HepG2 (cell line): ENCODE results near the gene PKDREJ. TPM values are rescaled to one million over a fixed set of nuclear protein-coding genes. Genes with fewer than 3 reads are reported as not detected.

ENCODE experiments used
- AGO2 ChIP-seq: fragments of 200-400 bp; formaldehyde crosslinking; optimal IDR thresholded peaks from 2 replicates; pipeline ENCODE3; 2017; ENCODE audit warnings: mild to moderate bottlenecking, low read depth, low read length, moderate library complexity
- AKAP8 ChIP-seq: sonication (generic); formaldehyde crosslinking; IDR thresholded peaks from 2 replicates; pipeline ENCODE4 v1.5.1; 2020; ENCODE audit warnings: mild to moderate bottlenecking, missing genetic modification reagents
- ATF7 ChIP-seq, 2 experiments: fragments of 450-650 bp in 1 of 2; sonication (generic) in 1 of 2; formaldehyde crosslinking in 1 of 2; IDR thresholded peaks; 2 replicates each; pipeline versions ENCODE4 v1.4.0 to v1.6.1; 2016 to 2020; ENCODE audit warnings: antibody characterized with exemption in 1 of 2, mild to moderate bottlenecking in 1 of 2, missing genetic modification reagents in 1 of 2
- DMAP1 ChIP-seq: IDR thresholded peaks from 2 replicates; pipeline ENCODE4 v1.6.1; 2016
- ELF3 ChIP-seq: IDR thresholded peaks from 2 replicates; pipeline ENCODE4 v1.6.1; 2016; ENCODE audit warnings: missing genetic modification reagents, missing compliant biosample characterization
- FOXK1 ChIP-seq: sonication (generic); formaldehyde crosslinking; IDR thresholded peaks from 2 replicates; pipeline ENCODE4 v1.4.0; 2020; ENCODE audit warnings: low read depth, missing genetic modification reagents, borderline replicate concordance
- GPN1 ChIP-seq: sonication (generic); formaldehyde crosslinking; IDR thresholded peaks from 2 replicates; pipeline ENCODE4 v1.5.1; 2020; ENCODE audit warnings: missing genetic modification reagents, borderline replicate concordance
- HIVEP1 ChIP-seq: sonication (generic); formaldehyde crosslinking; IDR thresholded peaks from 2 replicates; pipeline ENCODE4 v1.4.0; 2020; ENCODE audit warnings: mild to moderate bottlenecking, missing genetic modification reagents
- HOXA3 ChIP-seq: sonication (generic); formaldehyde crosslinking; IDR thresholded peaks from 2 replicates; pipeline ENCODE4 v1.5.0; 2020; ENCODE audit warnings: missing genetic modification reagents
- NCOA1 ChIP-seq: sonication (generic); formaldehyde crosslinking; IDR thresholded peaks from 2 replicates; pipeline ENCODE4 v1.9.0; 2021; ENCODE audit warnings: missing genetic modification reagents
- NKX3-1 ChIP-seq: sonication (generic); formaldehyde crosslinking; IDR thresholded peaks from 2 replicates; pipeline ENCODE4 v1.5.0; 2020; ENCODE audit warnings: missing genetic modification reagents
- POLR2AphosphoS5 ChIP-seq: IDR thresholded peaks from 2 replicates; pipeline ENCODE4 v1.6.1; 2012; ENCODE audit warnings: low read depth, low read length
- RXRA ChIP-seq: sonication (generic); formaldehyde crosslinking; IDR thresholded peaks from 2 replicates; pipeline ENCODE4 v1.5.1; 2020; ENCODE audit warnings: missing genetic modification reagents
- SALL1 ChIP-seq: sonication (generic); formaldehyde crosslinking; IDR thresholded peaks from 2 replicates; pipeline ENCODE4 v1.8.0; 2022; ENCODE audit warnings: mild to moderate bottlenecking, missing genetic modification reagents
- SIN3A ChIP-seq: IDR thresholded peaks from 2 replicates; pipeline ENCODE4 v1.6.1; 2011; ENCODE audit warnings: low read depth, mild to moderate bottlenecking, control low read depth, low read length, borderline replicate concordance
- SMAD1 ChIP-seq: sonication (generic); formaldehyde crosslinking; IDR thresholded peaks from 2 replicates; pipeline ENCODE4 v1.4.0; 2020; ENCODE audit warnings: missing genetic modification reagents, low read depth, mild to moderate bottlenecking, borderline replicate concordance
- SRSF1 ChIP-seq: fragments of 200-400 bp; formaldehyde crosslinking; optimal IDR thresholded peaks from 2 replicates; pipeline ENCODE3; 2017; ENCODE audit warnings: mild to moderate bottlenecking, low read depth, low read length, moderate library complexity
- XBP1 ChIP-seq: sonication (generic); formaldehyde crosslinking; IDR thresholded peaks from 2 replicates; pipeline ENCODE4 v1.5.0; 2020; ENCODE audit warnings: missing genetic modification reagents
- ZFAT ChIP-seq: sonication (generic); formaldehyde crosslinking; conservative IDR thresholded peaks from 2 replicates; pipeline ENCODE4 v1.8.1; 2023; ENCODE audit warnings: missing genetic modification reagents, inconsistent platforms
- ZNF101 ChIP-seq: sonication (generic); formaldehyde crosslinking; IDR thresholded peaks from 2 replicates; pipeline ENCODE4 v1.4.0; 2020; ENCODE audit warnings: mild to moderate bottlenecking, low read depth, missing genetic modification reagents, borderline replicate concordance
- ZNF3 ChIP-seq: IDR thresholded peaks from 2 replicates; pipeline ENCODE4 v1.7.0; 2017; ENCODE audit warnings: inconsistent platforms
- ZNF550 ChIP-seq: sonication (generic); formaldehyde crosslinking; IDR thresholded peaks from 2 replicates; pipeline ENCODE4 v1.4.0; 2020; ENCODE audit warnings: mild to moderate bottlenecking, missing genetic modification reagents, borderline replicate concordance
- ZNF580 ChIP-seq: IDR thresholded peaks from 2 replicates; pipeline ENCODE4 v1.6.1; 2016; ENCODE audit warnings: low read depth, borderline replicate concordance
- ZSCAN31 ChIP-seq: sonication (generic); formaldehyde crosslinking; IDR thresholded peaks from 2 replicates; pipeline ENCODE4 v1.5.0; 2020; ENCODE audit warnings: low read depth, mild to moderate bottlenecking, missing genetic modification reagents
- polyA plus RNA-seq, 8 experiments: library from polyadenylated mRNA; depleted of rRNA in 3 of 8; stranded (reverse) in 7 of 8; unstranded in 1 of 8; fragments of >200 nt; fragmentation: Illumina TruSeq in 4 of 8; extraction: Trizol in 4 of 8; gene quantifications; 2 replicates each; pipeline versions ENCODE4 v1.2.1 to v1.2.3, GENCODE V29; 2011 to 2016; ENCODE audit warnings: low read depth in 4 of 8, missing spikeins in 1 of 8, mixed read lengths in 1 of 8; ENCODE audit not compliant: insufficient read depth in 1 of 8
- total RNA-seq, 5 experiments: library from RNA; depleted of rRNA; stranded (reverse); fragments of >200 nt; fragmentation: Illumina TruSeq; extraction: Trizol; gene quantifications; 2 replicates each; pipeline ENCODE4 v1.2.3, GENCODE V29; 2016; ENCODE audit warnings: low read depth in 1 of 5
- TF ChIP-seq, protein P1 (sequence below): sonication (generic); formaldehyde crosslinking; conservative IDR thresholded peaks from 2 replicates; pipeline ENCODE4 v1.8.0; 2022; ENCODE audit warnings: mild to moderate bottlenecking, moderate library complexity, missing genetic modification reagents
- TF ChIP-seq, protein P2 (sequence below): sonication (generic); formaldehyde crosslinking; IDR thresholded peaks from 2 replicates; pipeline ENCODE4 v1.5.1; 2020; ENCODE audit warnings: mild to moderate bottlenecking, missing genetic modification reagents, moderate library complexity
- TF ChIP-seq, protein P3 (sequence below): sonication (generic); formaldehyde crosslinking; IDR thresholded peaks from 2 replicates; pipeline ENCODE4 v1.5.0; 2020; ENCODE audit warnings: missing genetic modification reagents

The PKDREJ gene
- total and polyA plus RNA-seq, 2 of the 13 experiments (the other 11 are each of a cell fraction or from before 2014, with no cell fraction given) = not detected

DNA sequence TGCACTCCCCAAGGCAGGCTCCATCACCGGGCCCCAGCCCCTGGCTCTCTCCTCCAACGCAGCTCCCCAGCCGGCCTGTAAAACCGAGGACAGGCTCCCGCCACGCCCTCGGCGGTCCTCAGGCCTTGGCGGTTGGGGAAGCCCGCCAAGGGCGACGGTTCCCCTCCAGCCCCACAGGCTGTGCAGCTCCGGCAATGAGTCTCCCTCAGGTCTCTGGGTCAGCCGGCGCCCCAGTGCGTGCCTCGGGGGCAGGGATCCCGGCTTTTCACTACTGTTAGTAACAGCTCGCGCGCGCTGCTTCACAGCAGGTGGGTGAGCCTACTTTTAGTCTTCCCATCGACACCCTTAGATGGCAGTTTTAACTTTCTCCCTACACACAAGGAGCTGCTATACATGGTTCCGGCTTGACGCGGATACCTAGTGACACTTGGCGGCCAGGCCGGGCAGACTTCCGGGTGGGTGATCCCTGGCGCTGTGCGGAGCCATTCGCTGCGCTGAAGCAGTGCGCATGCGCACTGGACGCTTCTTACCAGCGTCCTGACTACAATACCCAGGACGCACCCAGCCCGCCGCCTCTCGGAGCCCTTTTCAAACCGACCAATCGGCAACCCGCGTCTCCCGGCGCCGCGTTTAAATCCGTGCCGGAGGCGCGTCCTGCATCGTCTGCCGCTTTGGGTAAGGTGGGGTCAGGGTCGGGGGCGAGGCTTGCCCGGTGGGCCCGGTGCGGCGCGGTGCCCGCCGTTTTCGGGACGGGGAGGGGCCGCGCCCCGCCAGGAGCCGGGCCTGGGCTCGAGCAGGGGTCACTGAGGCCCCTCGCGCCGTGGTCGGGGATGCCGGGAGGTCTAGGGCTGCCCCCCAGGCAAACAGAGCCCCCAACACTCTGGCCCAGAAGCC lies 33.4 kb upstream of the PKDREJ start, which contains the start of gene GTSE1 (continued):
- TF ChIP-seq ZSCAN31 (no peak; the same call in 1 of the 2 replicates), AKAP8 (CRISPR knock-in tag) (0 out of 2 replicates have a peak, but pooled peaks have one; percentile 21), ATF7 (IDR thresholded peaks at IDR 0.05) (no peak), ATF7 (CRISPR knock-in tag; IDR thresholded peaks at IDR 0.05) (peak; percentile 37; the same call in 1 of the 2 replicates), RXRA (CRISPR knock-in tag) (peak; percentile 50; the same call in 1 of the 2 replicates), NKX3-1 (CRISPR knock-in tag) (no peak; the same call in 1 of the 2 replicates), NCOA1 (CRISPR knock-in tag) (0 out of 2 replicates have a peak, but pooled peaks have one; percentile 73), SRSF1 (no peak), HIVEP1 (CRISPR knock-in tag) (no peak; the same call in 1 of the 2 replicates), ZNF580 (CRISPR knock-in tag) (no peak), ZFAT (CRISPR knock-in tag) (no peak), SIN3A (peak; percentile 97), POLR2AphosphoS5 (peak; percentile 63; the same call in 1 of the 2 replicates), ZNF101 (no peak), DMAP1 (CRISPR knock-in tag) (peak; percentile 55; the same call in 1 of the 2 replicates), AGO2 (peak; percentile 76), HOXA3 (CRISPR knock-in tag) (no peak), FOXK1 (CRISPR knock-in tag) (peak; percentile 65; the same call in 1 of the 2 replicates), XBP1 (CRISPR knock-in tag) (no peak), ZNF3 (CRISPR knock-in tag) (no peak), ZNF550 (no peak), GPN1 (CRISPR knock-in tag) (no peak), ELF3 (CRISPR knock-in tag) (peak; percentile 94), SMAD1 (no peak), SALL1 (CRISPR knock-in tag) (peak; percentile 86)
- TF ChIP-seq, protein P1, sequence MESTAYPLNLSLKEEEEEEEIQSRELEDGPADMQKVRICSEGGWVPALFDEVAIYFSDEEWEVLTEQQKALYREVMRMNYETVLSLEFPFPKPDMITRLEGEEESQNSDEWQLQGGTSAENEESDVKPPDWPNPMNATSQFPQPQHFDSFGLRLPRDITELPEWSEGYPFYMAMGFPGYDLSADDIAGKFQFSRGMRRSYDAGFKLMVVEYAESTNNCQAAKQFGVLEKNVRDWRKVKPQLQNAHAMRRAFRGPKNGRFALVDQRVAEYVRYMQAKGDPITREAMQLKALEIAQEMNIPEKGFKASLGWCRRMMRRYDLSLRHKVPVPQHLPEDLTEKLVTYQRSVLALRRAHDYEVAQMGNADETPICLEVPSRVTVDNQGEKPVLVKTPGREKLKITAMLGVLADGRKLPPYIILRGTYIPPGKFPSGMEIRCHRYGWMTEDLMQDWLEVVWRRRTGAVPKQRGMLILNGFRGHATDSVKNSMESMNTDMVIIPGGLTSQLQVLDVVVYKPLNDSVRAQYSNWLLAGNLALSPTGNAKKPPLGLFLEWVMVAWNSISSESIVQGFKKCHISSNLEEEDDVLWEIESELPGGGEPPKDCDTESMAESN (CRISPR knock-in tag) = peak; percentile 92
- TF ChIP-seq, protein P2, sequence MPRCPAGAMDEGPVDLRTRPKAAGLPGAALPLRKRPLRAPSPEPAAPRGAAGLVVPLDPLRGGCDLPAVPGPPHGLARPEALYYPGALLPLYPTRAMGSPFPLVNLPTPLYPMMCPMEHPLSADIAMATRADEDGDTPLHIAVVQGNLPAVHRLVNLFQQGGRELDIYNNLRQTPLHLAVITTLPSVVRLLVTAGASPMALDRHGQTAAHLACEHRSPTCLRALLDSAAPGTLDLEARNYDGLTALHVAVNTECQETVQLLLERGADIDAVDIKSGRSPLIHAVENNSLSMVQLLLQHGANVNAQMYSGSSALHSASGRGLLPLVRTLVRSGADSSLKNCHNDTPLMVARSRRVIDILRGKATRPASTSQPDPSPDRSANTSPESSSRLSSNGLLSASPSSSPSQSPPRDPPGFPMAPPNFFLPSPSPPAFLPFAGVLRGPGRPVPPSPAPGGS (CRISPR knock-in tag) = no peak
- TF ChIP-seq, protein P3, sequence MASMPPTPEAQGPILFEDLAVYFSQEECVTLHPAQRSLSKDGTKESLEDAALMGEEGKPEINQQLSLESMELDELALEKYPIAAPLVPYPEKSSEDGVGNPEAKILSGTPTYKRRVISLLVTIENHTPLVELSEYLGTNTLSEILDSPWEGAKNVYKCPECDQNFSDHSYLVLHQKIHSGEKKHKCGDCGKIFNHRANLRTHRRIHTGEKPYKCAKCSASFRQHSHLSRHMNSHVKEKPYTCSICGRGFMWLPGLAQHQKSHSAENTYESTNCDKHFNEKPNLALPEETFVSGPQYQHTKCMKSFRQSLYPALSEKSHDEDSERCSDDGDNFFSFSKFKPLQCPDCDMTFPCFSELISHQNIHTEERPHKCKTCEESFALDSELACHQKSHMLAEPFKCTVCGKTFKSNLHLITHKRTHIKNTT (CRISPR knock-in tag) = no peak
